GM21576 (cell line): Measurements from ENCODE around the gene PPP6C.
"Not testable (repeated sequence)": the region's sequence is repeated elsewhere in the genome, so short reads cannot be mapped to it uniquely, and the experiment has no call there.

Experiments
- ATAC-seq: cut with Tn5 transposase; IDR thresholded peaks from one replicate; pipeline ENCODE4 v1.9.1; 2021; ENCODE audit warnings: mild to moderate bottlenecking, moderate library complexity; ENCODE audit not compliant: unreplicated experiment

The PPP6C gene

GRCh38 chr9:125189361-125190289 is at the start of gene PPP6C:
TSS of gene PPP6C (minus strand) at chr9:125189803. CDS start at chr9:125189718, 85 bp downstream.
- peak; percentile 92 for ATAC-seq

- ATAC-seq = no peak
These were observed 49.4 kb upstream of the PPP6C start for GRCh38 chr9:125238915-125239446.

GRCh38 chr9:125238127-125238914 is 48.7 kb upstream of the PPP6C start:
- ATAC-seq = no peak

- ATAC-seq = not testable (repeated sequence)
These were observed 47.0 kb upstream of the PPP6C start for GRCh38 chr9:125236520-125237159.

GRCh38 chr9:125235804-125236519 is 46.4 kb upstream of the PPP6C start:
- no peak for ATAC-seq

- ATAC-seq = not testable (repeated sequence)
These were observed 44.5 kb upstream of the PPP6C start for GRCh38 chr9:125234099-125234498.

- no peak for ATAC-seq
These were observed 44.1 kb upstream of the PPP6C start for GRCh38 chr9:125233678-125234077.

GRCh38 chr9:125227761-125228160 is 38.2 kb upstream of the PPP6C start:
- ATAC-seq = no peak

- ATAC-seq = not testable (repeated sequence)
These were observed 35.3 kb upstream of the PPP6C start for GRCh38 chr9:125224858-125225257.

GRCh38 chr9:125218621-125219020 is 29.0 kb upstream of the PPP6C start:
- ATAC-seq = no peak

- no peak for ATAC-seq
These were observed 24.6 kb upstream of the PPP6C start for GRCh38 chr9:125214186-125214585.

- ATAC-seq = no peak
These were observed 14.9 kb upstream of the PPP6C start for GRCh38 chr9:125204477-125204876.

GRCh38 chr9:125202846-125203618 is 13.4 kb upstream of the PPP6C start:
- ATAC-seq = no peak

- peak; percentile 95 for ATAC-seq
These were observed 10.8 kb upstream of the PPP6C start, which contains the start of gene RABEPK for GRCh38 chr9:125200216-125201047. TSS of gene RABEPK (plus strand) at chr9:125200542. CDS start at chr9:125203014, 2,472 bp downstream.

GRCh38 chr9:125195591-125195990 is 6.0 kb upstream of the PPP6C start:
- not testable (repeated sequence) for ATAC-seq

- ATAC-seq = not testable (repeated sequence)
These were observed 4.9 kb upstream of the PPP6C start for GRCh38 chr9:125194466-125194865.

GRCh38 chr9:125190361-125190801 is 778 bp upstream of the PPP6C start:
- ATAC-seq = no peak

GRCh38 chr9:125189011-125189360 is 617 bp downstream of the PPP6C start:
- ATAC-seq = peak; percentile 21

GRCh38 chr9:125183561-125183960 is 6.0 kb downstream of the PPP6C start:
- no peak for ATAC-seq
